GM23338 (cell line): ENCODE data around the gene FYN. TPM values are rescaled to one million over a fixed set of nuclear protein-coding genes. Genes with fewer than 3 reads are reported as not detected.

Source experiments
- ATAC-seq: fragments of 200-7000 bp; cut with Tn5 transposase; 3 replicates; pipeline ENCODE4 v1.9.1; 2020
- DNase-seq: peaks from one replicate; pipeline ENCODE4 v3.0.0-alpha.2; 2015; ENCODE audit warnings: low spot score
- H2AFZ ChIP-seq: fragments of 200-600 bp; sonication (generic); 2 replicates; pipeline ENCODE4 v1.8.0; 2016; ENCODE audit warnings: antibody characterized with exemption, mild to moderate bottlenecking, moderate library complexity
- H3F3A ChIP-seq: fragments of 200-600 bp; sonication (generic); replicated peaks from 2 replicates; pipeline ENCODE4 v1.8.0; 2017; ENCODE audit warnings: antibody characterized with exemption, mixed run types, low read depth
- H3K27ac ChIP-seq: fragments of 200-600 bp; sonication (generic); 2 replicates; pipeline ENCODE4 v1.6.1; 2016; ENCODE audit warnings: low read depth
- H3K27me3 ChIP-seq: fragments of 200-600 bp; sonication (generic); 2 replicates; pipeline ENCODE4 v1.8.0; 2016; ENCODE audit warnings: mild to moderate bottlenecking, mixed run types, moderate library complexity; ENCODE audit not compliant: insufficient read depth
- H3K36me3 ChIP-seq: fragments of 200-600 bp; sonication (generic); 2 replicates; pipeline ENCODE4 v1.8.0; 2016; ENCODE audit warnings: mild to moderate bottlenecking; ENCODE audit not compliant: insufficient read depth
- H3K4me1 ChIP-seq: fragments of 200-600 bp; sonication (generic); 2 replicates; pipeline ENCODE4 v1.8.0; 2016; ENCODE audit warnings: mild to moderate bottlenecking, moderate library complexity; ENCODE audit not compliant: insufficient read depth
- H3K4me2 ChIP-seq: fragments of 200-600 bp; sonication (generic); 2 replicates; pipeline ENCODE4 v1.7.1; 2017; ENCODE audit warnings: mixed run types
- H3K4me3 ChIP-seq: fragments of 200-600 bp; sonication (generic); 2 replicates; pipeline ENCODE4 v1.6.1; 2016; ENCODE audit warnings: mixed run types
- H3K79me2 ChIP-seq: fragments of 200-600 bp; sonication (generic); replicated peaks from 2 replicates; pipeline ENCODE4 v1.8.0; 2017; ENCODE audit warnings: mild to moderate bottlenecking; ENCODE audit not compliant: insufficient read depth
- H3K9me2 ChIP-seq: fragments of 200-600 bp; sonication (generic); 2 replicates; pipeline ENCODE4 v1.8.0; 2017; ENCODE audit not compliant: insufficient read depth
- H4K20me1 ChIP-seq: fragments of 200-600 bp; sonication (generic); replicated peaks from 2 replicates; pipeline ENCODE4 v1.8.0; 2017; ENCODE audit warnings: mild to moderate bottlenecking; ENCODE audit not compliant: insufficient read depth
- H3K27ac Mint-ChIP-seq: 2 replicates; pipeline ENCODE4 v1.8.0; 2020; ENCODE audit warnings: inconsistent platforms, mild to moderate bottlenecking, moderate library complexity, mixed read lengths
- H3K27me3 Mint-ChIP-seq: 3 replicates; pipeline ENCODE4 v1.8.0; 2022; ENCODE audit warnings: low read depth, mild to moderate bottlenecking, moderate library complexity, mixed read lengths, inconsistent platforms; ENCODE audit not compliant: insufficient read depth, poor library complexity
- H3K36me3 Mint-ChIP-seq: 3 replicates; pipeline ENCODE4 v1.8.0; 2021; ENCODE audit warnings: low read depth, mild to moderate bottlenecking, inconsistent platforms, moderate library complexity, mixed read lengths
- H3K4me1 Mint-ChIP-seq: 3 replicates; pipeline ENCODE4 v1.8.0; 2020; ENCODE audit warnings: mild to moderate bottlenecking, inconsistent platforms, mixed read lengths
- H3K4me3 Mint-ChIP-seq: 3 replicates; pipeline ENCODE4 v1.8.0; 2021; ENCODE audit warnings: moderate library complexity, mild to moderate bottlenecking, inconsistent platforms, mixed read lengths
- H3K9me3 Mint-ChIP-seq: 3 replicates; pipeline ENCODE4 v1.8.0; 2020; ENCODE audit warnings: moderate library complexity, mild to moderate bottlenecking, inconsistent platforms, mixed read lengths
- CREB1 ChIP-seq: fragments of 250-450 bp; sonication (Bioruptor Pico); IDR thresholded peaks from 2 replicates; pipeline ENCODE4 v1.5.0; 2020; ENCODE audit warnings: low read depth, mild to moderate bottlenecking, moderate library complexity
- CTCF ChIP-seq, 2 experiments: fragments of 200-600 bp in 1 of 2; sonication (generic) in 1 of 2; conservative IDR thresholded peaks; 2 replicates each; pipeline versions ENCODE4 v1.5.1 to v1.6.1; 2016 to 2017; ENCODE audit warnings: antibody characterized with exemption in 2 of 2, low read depth in 2 of 2, mild to moderate bottlenecking in 2 of 2, moderate library complexity in 1 of 2
- ETS1 ChIP-seq: IDR thresholded peaks from 2 replicates; pipeline ENCODE4 v1.6.1; 2016; ENCODE audit warnings: antibody characterized with exemption
- EZH2 ChIP-seq: fragments of 200-600 bp; sonication (generic); IDR thresholded peaks from one replicate; pipeline ENCODE4 v1.8.0; 2017; ENCODE audit warnings: antibody characterized with exemption, mild to moderate bottlenecking, low read depth; ENCODE audit not compliant: unreplicated experiment
- EZH2phosphoT487 ChIP-seq: fragments of 200-600 bp; sonication (generic); IDR thresholded peaks from one replicate; pipeline ENCODE4 v1.8.1; 2018; ENCODE audit warnings: antibody characterized with exemption; ENCODE audit not compliant: unreplicated experiment
- JUNB ChIP-seq: IDR thresholded peaks from one replicate; pipeline ENCODE4 v1.6.1; 2016; ENCODE audit warnings: antibody characterized with exemption; ENCODE audit not compliant: unreplicated experiment
- NANOG ChIP-seq: IDR thresholded peaks from 2 replicates; pipeline ENCODE4 v1.6.1; 2016; ENCODE audit warnings: antibody characterized with exemption, borderline replicate concordance
- POLR2AphosphoS5 ChIP-seq: IDR thresholded peaks from 2 replicates; pipeline ENCODE4 v1.6.1; 2016; ENCODE audit warnings: antibody characterized with exemption, low read depth
- REST ChIP-seq: IDR thresholded peaks from one replicate; pipeline ENCODE4 v1.6.1; 2018; ENCODE audit warnings: antibody characterized with exemption; ENCODE audit not compliant: unreplicated experiment
- STAT1 ChIP-seq: IDR thresholded peaks from one replicate; pipeline ENCODE4 v1.6.1; 2016; ENCODE audit warnings: antibody characterized with exemption; ENCODE audit not compliant: unreplicated experiment
- ZNF114 ChIP-seq: fragments of 250-450 bp; sonication (Bioruptor Pico); IDR thresholded peaks from 2 replicates; pipeline ENCODE4 v1.5.0; 2020; ENCODE audit warnings: mild to moderate bottlenecking, moderate library complexity
- ZNF331 ChIP-seq: fragments of 250-450 bp; sonication (Bioruptor Pico); IDR thresholded peaks from 2 replicates; pipeline ENCODE4 v1.5.0; 2020; ENCODE audit warnings: low read depth, mild to moderate bottlenecking, moderate library complexity
- ZNF462 ChIP-seq: fragments of 250-450 bp; sonication (Bioruptor Pico); IDR thresholded peaks from 2 replicates; pipeline ENCODE4 v1.5.0; 2020; ENCODE audit warnings: mild to moderate bottlenecking, moderate library complexity
- polyA plus RNA-seq: library from polyadenylated mRNA; unstranded; fragments of >200 nt; fragmentation: Nextera tagmentation; extraction: Ambion mirVana; gene quantifications from 2 replicates; pipeline ENCODE4 v1.2.1, GENCODE V29; 2016
- total RNA-seq: library from RNA; depleted of rRNA; stranded (reverse); fragments of >200 nt; shearing (Covaris generic); gene quantifications from 2 replicates; pipeline ENCODE4 v1.2.3, GENCODE V29; 2014

The FYN gene
- total and polyA plus RNA-seq, 2 experiments from 2014 or later, result 46.8 to 143 TPM

GRCh38 chr6:111674413-111674812, 198.8 kb downstream of the FYN start:
- Mint-ChIP-seq H3K27ac (no peak overlapping the region), H3K27me3 (peaks cover 4% of the 10 kb centered on the region), H3K36me3 (peaks cover 26% of the 10 kb centered on the region), H3K4me1 (peaks cover 32% of the 10 kb centered on the region), H3K9me3 (no peaks in the 10 kb centered on the region), H3K4me3 (no peak overlapping the region)
- no peak for DNase-seq
- Histone ChIP-seq H2AFZ (no peak overlapping the region), H3K79me2 (no peaks in the 10 kb centered on the region), H3K4me3 (no peak overlapping the region), H3K27ac (no peak overlapping the region; the same call in 1 of the 2 replicates), H3F3A (0 out of 2 replicates have a peak, but pooled peaks cover 3% of the 10 kb centered on the region), H3K4me2 (no peak overlapping the region), H3K4me1 (peaks cover 22% of the 10 kb centered on the region), H3K27me3 (no peaks in the 10 kb centered on the region), H3K9me2 (no peaks in the 10 kb centered on the region), H4K20me1 (no peaks in the 10 kb centered on the region), H3K36me3 (no peaks in the 10 kb centered on the region)
- TF ChIP-seq STAT1, result no peak
- TF ChIP-seq POLR2AphosphoS5, result no peak
- TF ChIP-seq REST, result no peak
- no peak for TF ChIP-seq ZNF114 (CRISPR knock-in tag)
- no peak for TF ChIP-seq NANOG
- no peak for TF ChIP-seq JUNB
- no peak for TF ChIP-seq CTCF (conservative IDR thresholded peaks at IDR 0.05; ENCODE audit: low read depth in 2 of 2)
- TF ChIP-seq EZH2phosphoT487, result no peak
- TF ChIP-seq ZNF462 (CRISPR knock-in tag), result no peak
- TF ChIP-seq ZNF331 (CRISPR knock-in tag), result no peak
- no peak for TF ChIP-seq EZH2
- no peak for TF ChIP-seq CREB1 (CRISPR knock-in tag)
- no peak for TF ChIP-seq ETS1
- ATAC-seq, result no peak
